Caco-2 (cell line): ENCODE measurements around the gene ERFL. TPM values are rescaled to one million over a fixed set of nuclear protein-coding genes. Genes with fewer than 3 reads are reported as not detected.

Experiments
- BruUV-seq: library from RNA; stranded (reverse); fragments of 400-500 nt; replicated peaks from 2 replicates; lab custom pipeline; 2021; lab: Mats Ljungman, UMichigan
- CTCF ChIA-PET: fragments of 300-600 bp; sonication (Branson Sonifier 250); formaldehyde crosslinking; loops from one replicate; lab custom pipeline; 2022; ENCODE audit warnings: antibody characterized with exemption; lab: Charles Lee
- POLR2A ChIA-PET: fragments of 300-600 bp; sonication (Branson Sonifier 250); formaldehyde crosslinking; loops from one replicate; lab custom pipeline; 2022; ENCODE audit warnings: antibody characterized with exemption; lab: Charles Lee
- DNase-seq, 2 experiments: peaks; one replicate each; pipeline versions ENCODE4 v3.0.0 to v3.0.0-alpha.2; 2020 to 2022
- H3K27me3 ChIP-seq: replicated peaks from 2 replicates; pipeline ENCODE4 v1.6.0; 2011; ENCODE audit warnings: low read length; ENCODE audit not compliant: control insufficient read depth, insufficient read depth
- H3K36me3 ChIP-seq: 2 replicates; pipeline ENCODE4 v1.5.1; 2011; ENCODE audit warnings: low read length; ENCODE audit not compliant: control insufficient read depth, insufficient read depth
- H3K4me1 ChIP-seq: fragments of 250-450 bp; sonication (Bioruptor Pico); 2 replicates; pipeline ENCODE4 v1.5.1; 2020; ENCODE audit warnings: mild to moderate bottlenecking
- H3K4me3 ChIP-seq: 2 replicates; pipeline ENCODE4 v1.5.1; 2011; ENCODE audit warnings: low read depth, mild to moderate bottlenecking, control low read depth, low read length
- H3K9me3 ChIP-seq: fragments of 250-450 bp; sonication (Bioruptor Pico); 2 replicates; pipeline ENCODE4 v1.5.1; 2020; ENCODE audit warnings: mild to moderate bottlenecking, moderate library complexity
- H3K27ac Mint-ChIP-seq: one replicate; pipeline ENCODE4 v1.8.0; 2022; ENCODE audit warnings: mixed read lengths; ENCODE audit not compliant: unreplicated experiment
- H3K27me3 Mint-ChIP-seq: one replicate; pipeline ENCODE4 v1.8.0; 2022; ENCODE audit warnings: mixed read lengths; ENCODE audit not compliant: insufficient read depth, unreplicated experiment
- H3K36me3 Mint-ChIP-seq: one replicate; pipeline ENCODE4 v1.8.0; 2022; ENCODE audit warnings: mild to moderate bottlenecking, mixed read lengths; ENCODE audit not compliant: insufficient read depth, unreplicated experiment
- H3K4me1 Mint-ChIP-seq: one replicate; pipeline ENCODE4 v1.8.0; 2022; ENCODE audit warnings: low read depth, mixed read lengths; ENCODE audit not compliant: unreplicated experiment
- H3K4me3 Mint-ChIP-seq: one replicate; pipeline ENCODE4 v1.8.0; 2022; ENCODE audit warnings: mild to moderate bottlenecking, moderate library complexity, mixed read lengths; ENCODE audit not compliant: unreplicated experiment
- H3K9me3 Mint-ChIP-seq: one replicate; pipeline ENCODE4 v1.8.0; 2022; ENCODE audit warnings: mixed read lengths; ENCODE audit not compliant: unreplicated experiment
- CTCF ChIP-seq, 2 experiments: fragments of 200-600 bp in 1 of 2; IDR thresholded peaks; 1 replicate in 1 of 2; 2 replicates in 1 of 2; pipeline versions ENCODE4 v1.5.1 to v1.8.0; 2011 to 2022; ENCODE audit warnings: antibody characterized with exemption in 1 of 2, control low read depth in 1 of 2, inconsistent platforms in 1 of 2, low read depth in 1 of 2, low read length in 1 of 2, mild to moderate bottlenecking in 1 of 2, moderate library complexity in 1 of 2; ENCODE audit not compliant: insufficient read depth in 1 of 2, severe bottlenecking in 1 of 2, unreplicated experiment in 1 of 2
- intact Hi-C: fragments of 100-400 bp; cut with micrococcal nuclease; formaldehyde crosslinking; loops from one replicate; pipeline ENCODE4 v1.10.0; 2022; ENCODE audit not compliant: unreplicated experiment
- total RNA-seq: library from RNA; stranded (reverse); gene quantifications from 2 replicates; pipeline ENCODE4 v1.2.3, GENCODE V29; 2022

Gene ERFL
- total RNA-seq, 1 experiment from 2014 or later, result 0.23 TPM

DNA sequence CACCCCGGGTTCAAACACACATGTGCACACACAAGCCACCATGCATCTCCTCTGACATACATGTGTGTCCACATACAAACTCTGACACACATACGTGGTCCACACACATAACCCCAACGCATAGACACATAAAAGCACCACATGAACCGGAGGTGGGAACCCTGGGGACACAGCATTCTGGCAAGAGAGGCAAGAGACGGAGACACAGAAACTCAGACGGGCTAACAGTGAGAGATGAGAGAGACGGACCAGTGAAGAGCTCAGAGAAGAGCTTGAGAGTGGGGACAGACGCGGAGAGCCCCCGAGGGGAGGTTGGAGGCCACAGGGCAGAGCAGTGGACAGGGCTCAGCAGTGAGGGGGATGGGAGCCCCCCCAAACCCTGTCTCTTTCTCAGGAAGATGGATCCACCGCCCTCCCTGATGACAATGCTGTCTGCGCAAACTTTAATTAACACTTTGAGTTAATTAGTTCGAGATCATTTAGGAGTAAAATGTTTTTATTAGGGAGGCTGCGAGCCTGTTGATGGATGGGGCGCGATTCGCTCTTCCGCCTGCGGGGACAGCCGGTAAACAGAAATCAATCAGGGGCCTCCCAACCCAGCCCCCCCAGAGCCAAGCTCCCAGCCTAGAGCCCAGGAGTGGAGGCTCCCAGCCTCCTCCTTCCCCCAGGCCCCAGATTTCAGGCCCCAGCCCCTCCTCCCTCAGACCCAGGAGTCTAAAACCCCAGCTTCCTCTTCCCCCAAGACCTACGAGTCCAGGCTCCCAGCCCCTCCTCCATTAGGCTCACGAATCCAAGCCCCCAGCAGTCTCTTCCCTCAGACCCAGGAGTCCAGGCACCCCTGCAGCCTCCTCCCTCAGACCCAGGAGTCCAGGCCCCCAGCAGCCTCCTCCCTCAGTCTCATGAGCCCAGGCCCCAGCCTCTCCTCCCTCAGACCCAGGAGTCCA lies 9.5 kb upstream of the ERFL start:
- H3K27ac Mint-ChIP-seq, result no peak overlapping the region
- TF ChIP-seq CTCF (IDR thresholded peaks at IDR 0.05; ENCODE audit: insufficient read depth in 1 of 2, low read depth in 1 of 2, low read length in 1 of 2, severe bottlenecking in 1 of 2, unreplicated experiment in 1 of 2), result peak; percentile 32 to 50
- no peaks in the 10 kb centered on the region for H3K36me3 Mint-ChIP-seq
- H3K4me1 ChIP-seq, result 0 out of 2 replicates have a peak, but pooled peaks cover 2% of the 10 kb centered on the region
- intact Hi-C loops, result no loop called here
- H3K9me3 ChIP-seq, result no peaks in the 10 kb centered on the region
- peaks cover 18% of the 10 kb centered on the region for H3K4me1 Mint-ChIP-seq
- POLR2A ChIA-PET, result no interaction called here
- no peaks in the 10 kb centered on the region for H3K36me3 ChIP-seq
- no peaks in the 10 kb centered on the region for H3K9me3 Mint-ChIP-seq
- CTCF ChIA-PET, result interaction anchor here (0.6 to 1.2 kb wide), 9 partner anchors 9 to 739 kb away, joined by 3 to 6 read pairs (median 3); partner anchors contain the start of genes ERFL and RPS19
- DNase-seq, result no peak
- peaks cover 10% of the 10 kb centered on the region for H3K27me3 Mint-ChIP-seq
- no peak overlapping the region for H3K4me3 ChIP-seq
- no peak overlapping the region for H3K4me3 Mint-ChIP-seq
- BruUV-seq, result no TSS peak
- H3K27me3 ChIP-seq, result no peaks in the 10 kb centered on the region

- H3K27ac Mint-ChIP-seq, result no peak overlapping the region
- intact Hi-C loops, result no loop called here
- no peaks in the 10 kb centered on the region for H3K9me3 Mint-ChIP-seq
- H3K4me1 ChIP-seq, result 0 out of 2 replicates have a peak, but pooled peaks cover 2% of the 10 kb centered on the region
- H3K4me3 ChIP-seq, result no peak overlapping the region
- H3K4me3 Mint-ChIP-seq, result no peak overlapping the region
- H3K27me3 ChIP-seq, result no peaks in the 10 kb centered on the region
- BruUV-seq, result no TSS peak
- peaks cover 23% of the 10 kb centered on the region for H3K4me1 Mint-ChIP-seq
- H3K27me3 Mint-ChIP-seq, result peaks cover 10% of the 10 kb centered on the region
- no peaks in the 10 kb centered on the region for H3K9me3 ChIP-seq
- ChIA-PET POLR2A (no interaction called here), CTCF (interaction anchor here (1.0 to 1.1 kb wide), 3 partner anchors 8 to 53 kb away, joined by 3 read pairs; partner anchors contain the start of gene ERFL)
- H3K36me3 ChIP-seq, result no peaks in the 10 kb centered on the region
- no peak for TF ChIP-seq CTCF (IDR thresholded peaks at IDR 0.05; ENCODE audit: insufficient read depth in 1 of 2, low read depth in 1 of 2, low read length in 1 of 2, severe bottlenecking in 1 of 2, unreplicated experiment in 1 of 2)
- DNase-seq, result no peak
- H3K36me3 Mint-ChIP-seq, result no peaks in the 10 kb centered on the region
These were observed 8.7 kb upstream of the ERFL start for GRCh38 chr19:41936961-41937360.

DNA sequence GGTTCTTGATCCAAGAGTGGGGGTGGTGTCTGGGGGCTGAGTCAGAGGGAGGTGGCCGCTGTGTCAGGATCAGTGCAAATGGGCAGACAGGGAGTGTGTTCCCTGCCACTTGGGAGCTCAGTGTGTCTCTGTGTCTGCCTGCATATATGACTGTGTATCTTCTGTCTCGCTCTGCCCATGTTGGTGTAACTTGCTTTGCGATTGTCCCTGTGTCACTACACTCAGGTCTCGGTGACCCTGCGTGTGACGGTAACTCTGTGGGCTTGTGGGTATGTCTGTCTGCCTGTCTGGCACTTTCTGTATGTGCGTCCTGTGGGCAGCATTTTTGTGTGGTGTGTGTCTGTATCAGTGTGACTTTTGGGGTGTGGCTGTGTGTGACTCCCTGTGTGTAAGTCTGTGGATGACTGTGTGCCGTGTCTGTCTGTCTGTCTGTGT lies 8.2 kb upstream of the ERFL start:
- Mint-ChIP-seq H3K4me3 (no peak overlapping the region), H3K9me3 (no peaks in the 10 kb centered on the region), H3K27me3 (peaks cover 10% of the 10 kb centered on the region), H3K36me3 (no peaks in the 10 kb centered on the region), H3K4me1 (peaks cover 23% of the 10 kb centered on the region), H3K27ac (no peak overlapping the region)
- no peak for DNase-seq
- BruUV-seq, result no TSS peak
- no peak for TF ChIP-seq CTCF (IDR thresholded peaks at IDR 0.05; ENCODE audit: insufficient read depth in 1 of 2, low read depth in 1 of 2, low read length in 1 of 2, severe bottlenecking in 1 of 2, unreplicated experiment in 1 of 2)
- ChIA-PET CTCF (no interaction called here), POLR2A (no interaction called here)
- Histone ChIP-seq H3K9me3 (no peaks in the 10 kb centered on the region), H3K36me3 (no peaks in the 10 kb centered on the region), H3K4me1 (0 out of 2 replicates have a peak, but pooled peaks cover 2% of the 10 kb centered on the region), H3K4me3 (no peak overlapping the region), H3K27me3 (no peaks in the 10 kb centered on the region)
- intact Hi-C loops, result no loop called here
